ENCODE measurements around the gene GNS.

- TF ChIP-seq TAF1 (IDR thresholded peaks at IDR 0.05; ENCODE audit: low read depth) (no peak), EZH2 (IDR thresholded peaks at IDR 0.05; ENCODE audit: borderline replicate concordance, insufficient read depth, low read length, poor library complexity, severe bottlenecking) (no peak), POLR2AphosphoS5 (IDR thresholded peaks at IDR 0.05) (no peak), EP300 (conservative IDR thresholded peaks at IDR 0.05; ENCODE audit: poor library complexity, severe bottlenecking) (no peak), RAD21 (conservative IDR thresholded peaks at IDR 0.05) (no peak), MXI1 (conservative IDR thresholded peaks at IDR 0.05; ENCODE audit: poor library complexity, severe bottlenecking) (no peak), REST (IDR thresholded peaks at IDR 0.05; ENCODE audit: borderline replicate concordance) (no peak), SMC3 (conservative IDR thresholded peaks at IDR 0.05; ENCODE audit: poor library complexity) (no peak)
- TF ChIP-seq, protein P1, sequence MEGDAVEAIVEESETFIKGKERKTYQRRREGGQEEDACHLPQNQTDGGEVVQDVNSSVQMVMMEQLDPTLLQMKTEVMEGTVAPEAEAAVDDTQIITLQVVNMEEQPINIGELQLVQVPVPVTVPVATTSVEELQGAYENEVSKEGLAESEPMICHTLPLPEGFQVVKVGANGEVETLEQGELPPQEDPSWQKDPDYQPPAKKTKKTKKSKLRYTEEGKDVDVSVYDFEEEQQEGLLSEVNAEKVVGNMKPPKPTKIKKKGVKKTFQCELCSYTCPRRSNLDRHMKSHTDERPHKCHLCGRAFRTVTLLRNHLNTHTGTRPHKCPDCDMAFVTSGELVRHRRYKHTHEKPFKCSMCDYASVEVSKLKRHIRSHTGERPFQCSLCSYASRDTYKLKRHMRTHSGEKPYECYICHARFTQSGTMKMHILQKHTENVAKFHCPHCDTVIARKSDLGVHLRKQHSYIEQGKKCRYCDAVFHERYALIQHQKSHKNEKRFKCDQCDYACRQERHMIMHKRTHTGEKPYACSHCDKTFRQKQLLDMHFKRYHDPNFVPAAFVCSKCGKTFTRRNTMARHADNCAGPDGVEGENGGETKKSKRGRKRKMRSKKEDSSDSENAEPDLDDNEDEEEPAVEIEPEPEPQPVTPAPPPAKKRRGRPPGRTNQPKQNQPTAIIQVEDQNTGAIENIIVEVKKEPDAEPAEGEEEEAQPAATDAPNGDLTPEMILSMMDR (IDR thresholded peaks at IDR 0.05; ENCODE audit: poor library complexity, severe bottlenecking): no peak
Observed at GRCh38 chr12:64669270-64669842, 89.8 kb downstream of the GNS start.
